GM13977 (cell line): ENCODE results near the gene ECI2.

ENCODE experiments used
- DNase-seq: peaks from one replicate; pipeline ENCODE4 v3.0.0; 2012; ENCODE audit warnings: low spot score
- CTCF ChIP-seq: IDR thresholded peaks from 2 replicates; pipeline ENCODE4 v1.5.1; 2012; ENCODE audit warnings: mild to moderate bottlenecking, control low read depth; ENCODE audit not compliant: insufficient read depth; ENCODE audit errors: extremely low read depth, missing control alignments
- in situ Hi-C: fragments of 300-500 bp; cut with MboI; formaldehyde crosslinking; loops from one replicate; pipeline ENCODE4 v1.12.0; 2022; ENCODE audit warnings: low sequenced_read_pairs, low pct_unique_long_range_greater_than_20kb, mixed read lengths, inconsistent platforms; ENCODE audit not compliant: unreplicated experiment

The ECI2 gene

GRCh38 chr6:4135665-4136353, 434 bp upstream of the ECI2 start:
- no peak for TF ChIP-seq CTCF
- peak; percentile 99 for DNase-seq
- in situ Hi-C loops: no loop called here

GRCh38 chr6:4133941-4134838, 1.2 kb downstream of the ECI2 start:
- TF ChIP-seq CTCF: no peak
- DNase-seq: no peak
- in situ Hi-C loops: no loop called here

- no peak for DNase-seq
- no peak for TF ChIP-seq CTCF
- in situ Hi-C loops: no loop called here
These were observed 4.9 kb downstream of the ECI2 start for GRCh38 chr6:4130357-4130987.

- in situ Hi-C loops: no loop called here
- no peak for TF ChIP-seq CTCF
- no peak for DNase-seq
These were observed 5.9 kb downstream of the ECI2 start for GRCh38 chr6:4129446-4129845.

- in situ Hi-C loops: no loop called here
- no peak for TF ChIP-seq CTCF
- DNase-seq: no peak
These were observed 6.6 kb downstream of the ECI2 start for GRCh38 chr6:4128748-4129147.

GRCh38 chr6:4128072-4128471, 7.3 kb downstream of the ECI2 start:
- in situ Hi-C loops: no loop called here
- no peak for TF ChIP-seq CTCF

More at GRCh38 chr6:4128072-4128471, 7.3 kb downstream of the ECI2 start:
- no peak for DNase-seq
